Measurements from ENCODE around the gene FAM193A. TPM values are rescaled to one million over a fixed set of nuclear protein-coding genes. Genes with fewer than 3 reads are reported as not detected.

The FAM193A gene
- total RNA-seq, 1 donor from 2014 or later, result 56.1 TPM

GRCh38 chr4:2515830-2516550, 20.5 kb upstream of the FAM193A start:
- H3K4me3 Mint-ChIP-seq (ENCODE audit: unreplicated experiment), result no peak overlapping the region
- no peak for TF ChIP-seq CTCF (IDR thresholded peaks at IDR 0.05; ENCODE audit: partially characterized antibody, unreplicated experiment)
- H3K27me3 Mint-ChIP-seq (ENCODE audit: unreplicated experiment), result peaks cover 5% of the 10 kb centered on the region
- H3K9me3 Mint-ChIP-seq (ENCODE audit: unreplicated experiment), result peaks cover 3% of the 10 kb centered on the region
- no peaks in the 10 kb centered on the region for H3K36me3 Mint-ChIP-seq (ENCODE audit: unreplicated experiment)
- DNase-seq, result no peak
- H3K27ac Mint-ChIP-seq (ENCODE audit: unreplicated experiment), result no peak overlapping the region
- no peaks in the 10 kb centered on the region for H3K4me1 Mint-ChIP-seq (ENCODE audit: low read depth, unreplicated experiment)

- no peak for TF ChIP-seq CTCF (IDR thresholded peaks at IDR 0.05; ENCODE audit: partially characterized antibody, unreplicated experiment)
- Mint-ChIP-seq H3K9me3 (ENCODE audit: unreplicated experiment) (peaks cover 4% of the 10 kb centered on the region), H3K36me3 (ENCODE audit: unreplicated experiment) (no peaks in the 10 kb centered on the region), H3K27ac (ENCODE audit: unreplicated experiment) (no peak overlapping the region), H3K27me3 (ENCODE audit: unreplicated experiment) (peaks cover 5% of the 10 kb centered on the region), H3K4me3 (ENCODE audit: unreplicated experiment) (no peak overlapping the region), H3K4me1 (ENCODE audit: low read depth, unreplicated experiment) (no peaks in the 10 kb centered on the region)
- DNase-seq, result no peak
These were observed 19.8 kb upstream of the FAM193A start for GRCh38 chr4:2516635-2517034.

DNA sequence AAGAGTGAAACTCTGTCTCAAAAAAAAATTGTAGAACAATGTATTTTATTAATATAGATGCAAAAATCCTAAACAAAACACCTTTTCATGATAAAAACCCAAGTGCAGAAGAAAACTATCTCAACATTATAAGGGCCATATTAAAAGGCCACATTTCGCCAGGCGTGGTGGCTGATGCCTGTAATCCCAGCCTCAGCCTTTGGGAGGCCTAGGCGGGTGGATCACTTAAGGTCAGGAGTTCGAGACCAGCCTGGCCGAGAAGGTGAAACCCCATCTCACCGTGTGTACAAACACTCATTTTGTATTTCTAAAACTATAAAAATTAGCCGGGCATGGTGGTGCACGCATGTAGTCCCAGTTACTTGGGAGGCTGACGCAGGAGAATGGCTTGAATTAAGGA, 9.9 kb upstream of the FAM193A start:
- no peak overlapping the region for H3K4me3 Mint-ChIP-seq (ENCODE audit: unreplicated experiment)
- H3K27me3 Mint-ChIP-seq (ENCODE audit: unreplicated experiment), result peaks cover 1% of the 10 kb centered on the region
- no peak for TF ChIP-seq CTCF (IDR thresholded peaks at IDR 0.05; ENCODE audit: partially characterized antibody, unreplicated experiment)
- no peaks in the 10 kb centered on the region for H3K4me1 Mint-ChIP-seq (ENCODE audit: low read depth, unreplicated experiment)
- H3K36me3 Mint-ChIP-seq (ENCODE audit: unreplicated experiment), result no peaks in the 10 kb centered on the region
- no peak for DNase-seq
- peaks cover 2% of the 10 kb centered on the region for H3K9me3 Mint-ChIP-seq (ENCODE audit: unreplicated experiment)
- no peak overlapping the region for H3K27ac Mint-ChIP-seq (ENCODE audit: unreplicated experiment)

GRCh38 chr4:2534904-2535375, 1.5 kb upstream of the FAM193A start:
- peaks cover 9% of the 10 kb centered on the region for H3K4me1 Mint-ChIP-seq (ENCODE audit: low read depth, unreplicated experiment)
- TF ChIP-seq CTCF (IDR thresholded peaks at IDR 0.05; ENCODE audit: partially characterized antibody, unreplicated experiment), result no peak
- peaks cover 10% of the 10 kb centered on the region for H3K27me3 Mint-ChIP-seq (ENCODE audit: unreplicated experiment)
- DNase-seq, result no peak
- peak overlapping the region; percentile 99 for H3K4me3 Mint-ChIP-seq (ENCODE audit: unreplicated experiment)
- peaks cover 5% of the 10 kb centered on the region for H3K9me3 Mint-ChIP-seq (ENCODE audit: unreplicated experiment)
- H3K36me3 Mint-ChIP-seq (ENCODE audit: unreplicated experiment), result no peaks in the 10 kb centered on the region
- peak overlapping the region; percentile 100 for H3K27ac Mint-ChIP-seq (ENCODE audit: unreplicated experiment)
